Hematopoietic multipotent progenitor cell (in vitro differentiated cells): ENCODE data around the gene ZDHHC23. TPM values are rescaled to one million over a fixed set of nuclear protein-coding genes. Genes with fewer than 3 reads are reported as not detected.

Source experiments
- DNase-seq, 3 donors: peaks; one replicate each; pipeline ENCODE4 v3.0.0-alpha.2; 2011 to 2015; ENCODE audit warnings: low read depth in 2 of 3, low spot score in 2 of 3
- total RNA-seq: library from RNA; depleted of rRNA; stranded (reverse); fragments of >200 nt; gene quantifications from one replicate; pipeline ENCODE4 v1.2.3, GENCODE V29; 2012

ZDHHC23 gene, protein sequence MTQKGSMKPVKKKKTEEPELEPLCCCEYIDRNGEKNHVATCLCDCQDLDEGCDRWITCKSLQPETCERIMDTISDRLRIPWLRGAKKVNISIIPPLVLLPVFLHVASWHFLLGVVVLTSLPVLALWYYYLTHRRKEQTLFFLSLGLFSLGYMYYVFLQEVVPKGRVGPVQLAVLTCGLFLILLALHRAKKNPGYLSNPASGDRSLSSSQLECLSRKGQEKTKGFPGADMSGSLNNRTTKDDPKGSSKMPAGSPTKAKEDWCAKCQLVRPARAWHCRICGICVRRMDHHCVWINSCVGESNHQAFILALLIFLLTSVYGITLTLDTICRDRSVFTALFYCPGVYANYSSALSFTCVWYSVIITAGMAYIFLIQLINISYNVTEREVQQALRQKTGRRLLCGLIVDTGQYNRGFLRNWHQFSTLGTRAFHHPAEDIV
- 11.0 TPM for total RNA-seq

DNA sequence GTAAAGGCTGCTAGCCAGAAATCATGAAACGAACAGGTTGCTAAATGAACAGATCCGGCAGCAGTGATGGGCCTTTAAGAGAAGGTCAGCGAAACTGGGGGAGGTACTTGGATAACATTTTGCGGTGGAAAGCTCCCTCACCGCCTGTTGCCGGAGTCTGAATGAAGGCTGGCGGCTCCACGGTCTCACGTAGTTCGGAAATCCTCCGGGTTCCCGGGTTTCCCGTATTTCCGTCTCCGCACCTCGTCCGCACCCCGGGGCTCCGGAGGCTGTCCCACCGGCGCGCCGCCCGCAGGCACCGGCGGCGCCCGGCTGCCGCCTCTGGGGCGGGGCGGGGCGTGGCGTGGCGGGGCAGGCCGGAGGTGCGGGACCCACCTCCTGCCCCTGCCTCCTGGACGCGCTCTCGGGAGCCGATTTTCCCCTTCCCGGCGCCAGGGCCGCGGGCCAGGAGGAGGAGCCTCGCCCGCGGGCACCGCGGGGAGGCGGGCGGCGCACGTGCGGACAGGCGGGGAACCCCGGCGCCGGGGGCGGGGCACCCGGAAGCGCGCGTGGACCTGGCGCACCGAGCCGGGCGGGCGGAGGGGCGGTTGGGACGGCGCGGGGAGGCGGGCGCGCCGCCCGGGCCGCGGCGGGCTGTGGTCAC is at the start of gene ZDHHC23:
Gene ZDHHC23 (plus strand): TSS at position 642 of the 643 bp plus-strand sequence. CDS start 790 bp downstream, outside the sequence.
- DNase-seq, result peak; percentile 47 to 74 (median 62)

DNA sequence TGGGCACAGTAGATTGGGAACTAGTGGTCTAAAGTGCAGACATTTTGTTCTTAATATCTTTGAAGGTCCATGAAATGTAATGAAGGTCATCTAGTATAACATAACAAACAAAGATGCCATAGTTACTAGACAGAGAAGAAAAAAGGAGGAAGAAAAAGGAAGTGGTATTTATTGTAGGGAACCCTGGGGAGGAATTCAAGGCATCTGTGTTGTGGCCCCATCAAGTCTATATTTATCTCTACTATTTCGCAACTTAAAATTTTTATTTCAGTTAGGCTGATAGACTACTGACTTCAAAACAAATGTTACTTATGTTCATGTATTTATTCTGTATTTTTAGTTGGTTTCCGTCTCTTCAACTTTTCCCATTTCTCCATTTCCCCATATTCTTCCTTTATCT is 48.9 kb upstream of the ZDHHC23 start:
- no peak for DNase-seq

DNA sequence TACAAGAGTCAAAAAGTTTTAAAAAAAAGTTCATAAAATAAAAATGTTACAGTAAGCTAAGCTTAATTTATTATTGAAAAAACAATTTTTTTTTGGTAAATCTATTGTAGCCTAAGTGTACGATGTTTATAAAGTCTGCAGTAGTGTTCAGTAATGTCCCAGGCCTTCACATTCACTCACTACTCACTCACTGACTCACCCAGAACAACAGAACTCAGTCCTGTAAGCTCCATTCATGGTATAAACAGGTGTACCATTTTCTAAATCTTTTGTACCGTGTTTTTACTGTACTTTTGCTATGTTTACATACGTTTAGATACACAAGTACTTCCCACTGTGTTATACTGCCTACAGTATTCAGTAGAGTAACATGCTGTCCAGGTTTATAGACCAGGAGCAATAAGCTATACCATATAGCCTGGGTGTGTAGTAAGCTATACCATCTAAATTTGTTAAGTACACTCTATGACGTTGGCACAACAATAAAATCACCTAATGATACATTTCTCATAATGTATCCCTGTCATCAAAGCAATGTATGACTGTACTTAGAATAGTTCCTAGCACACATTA is 41.2 kb upstream of the ZDHHC23 start:
- no peak for DNase-seq

DNA sequence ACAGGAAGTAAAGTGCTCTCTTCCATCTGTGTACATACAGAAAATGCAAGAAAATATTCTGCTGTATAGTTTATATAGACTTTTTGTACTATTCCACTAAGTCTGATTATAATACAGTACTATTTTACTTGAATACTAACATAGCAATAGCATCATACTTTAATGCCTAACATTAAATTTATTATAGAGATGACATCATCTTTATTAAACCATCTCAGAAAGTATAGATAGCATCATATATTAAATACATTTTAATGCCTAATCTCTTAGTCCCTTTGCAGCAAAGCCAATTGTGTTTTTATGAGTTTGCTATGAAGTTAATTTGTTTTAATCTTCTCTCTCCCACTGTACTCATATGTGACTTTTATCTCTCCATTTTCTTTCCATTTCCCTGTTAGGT is 39.7 kb upstream of the ZDHHC23 start:
- no peak for DNase-seq

GRCh38 chr3:113910966-113911365 is 36.8 kb upstream of the ZDHHC23 start:
- DNase-seq, result no peak

GRCh38 chr3:113912552-113913236 is 35.1 kb upstream of the ZDHHC23 start:
- DNase-seq, result peak; percentile 10 to 80 (median 62)

- DNase-seq, result no peak
Observed at GRCh38 chr3:113914646-113915045, 33.2 kb upstream of the ZDHHC23 start.

GRCh38 chr3:113927556-113927955 is 20.3 kb upstream of the ZDHHC23 start:
- DNase-seq, result peak in 2 of 3 donors; percentile 44 to 77

DNA sequence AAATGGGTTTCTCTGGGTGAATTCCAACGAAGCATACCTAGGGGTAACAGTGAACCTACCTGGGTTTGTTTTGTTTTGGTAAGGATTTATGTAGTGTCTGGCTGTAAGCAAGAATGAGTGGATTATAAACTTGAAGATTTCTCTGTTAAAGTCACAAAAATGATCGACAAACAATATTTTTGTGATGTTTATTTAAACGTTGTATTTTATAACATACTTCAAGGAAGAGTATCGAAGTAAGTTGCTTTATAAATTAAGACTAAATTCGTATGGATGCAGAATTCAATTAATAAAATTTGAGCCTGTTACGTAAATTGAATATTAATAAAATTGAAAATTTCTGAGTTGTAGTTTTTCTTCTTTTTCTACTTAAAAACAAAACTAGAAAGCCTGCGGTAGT is 982 bp upstream of the ZDHHC23 start:
- no peak for DNase-seq

GRCh38 chr3:113948015-113948917 is 453 bp downstream of the ZDHHC23 start:
- peak in 2 of 3 donors; percentile 22 to 24 for DNase-seq

DNA sequence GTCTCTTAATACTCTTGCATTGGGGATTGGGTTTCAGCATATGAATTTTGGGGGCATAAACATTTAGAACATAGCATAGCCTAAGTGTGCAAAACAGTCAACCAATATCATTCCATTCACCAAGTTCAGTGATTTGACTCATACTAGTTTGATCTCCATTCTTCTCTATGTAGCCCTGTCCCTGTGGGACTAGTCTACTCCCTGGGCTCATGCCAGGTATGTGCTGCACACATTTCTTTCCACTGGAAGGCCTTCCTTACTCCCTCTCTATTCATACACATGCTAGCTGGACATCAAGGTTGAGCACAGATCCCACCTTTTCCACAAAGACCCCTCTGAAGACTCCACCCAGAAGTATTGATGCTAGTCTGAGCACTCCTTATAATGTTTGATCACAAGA is 5.1 kb downstream of the ZDHHC23 start:
- no peak for DNase-seq

DNA sequence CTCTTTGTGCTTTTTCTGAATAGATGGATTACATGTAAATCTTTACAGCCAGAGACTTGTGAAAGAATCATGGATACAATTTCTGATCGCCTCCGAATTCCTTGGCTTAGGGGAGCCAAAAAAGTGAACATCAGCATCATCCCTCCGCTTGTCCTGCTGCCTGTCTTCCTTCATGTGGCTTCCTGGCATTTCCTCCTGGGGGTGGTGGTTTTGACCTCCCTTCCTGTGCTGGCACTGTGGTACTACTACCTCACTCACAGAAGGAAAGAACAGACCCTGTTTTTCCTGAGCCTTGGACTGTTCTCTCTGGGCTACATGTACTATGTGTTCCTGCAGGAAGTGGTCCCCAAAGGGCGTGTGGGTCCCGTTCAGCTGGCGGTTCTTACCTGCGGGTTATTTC is 5.9 kb downstream of the ZDHHC23 start:
- DNase-seq, result no peak

DNA sequence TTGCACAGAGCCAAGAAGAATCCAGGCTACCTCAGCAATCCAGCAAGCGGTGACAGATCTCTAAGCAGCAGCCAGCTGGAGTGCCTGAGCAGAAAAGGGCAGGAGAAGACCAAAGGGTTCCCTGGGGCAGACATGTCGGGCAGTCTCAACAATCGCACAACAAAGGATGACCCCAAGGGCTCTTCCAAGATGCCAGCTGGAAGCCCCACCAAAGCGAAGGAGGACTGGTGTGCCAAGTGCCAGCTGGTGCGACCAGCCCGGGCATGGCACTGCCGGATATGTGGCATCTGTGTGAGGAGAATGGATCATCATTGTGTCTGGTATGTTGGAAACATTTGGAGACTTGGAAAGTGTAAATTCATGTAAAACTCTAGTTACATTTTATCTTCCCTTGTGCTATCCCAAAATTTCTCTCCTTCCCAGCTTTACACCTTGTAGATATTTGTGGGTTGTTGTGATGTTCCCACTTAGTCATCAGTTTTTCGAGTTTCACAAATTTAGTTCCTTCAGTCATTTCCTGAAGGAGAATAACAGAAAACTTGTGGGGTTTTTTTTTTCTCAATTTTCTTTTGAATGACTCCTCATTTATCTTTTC is 6.4 kb downstream of the ZDHHC23 start:
- no peak for DNase-seq

DNA sequence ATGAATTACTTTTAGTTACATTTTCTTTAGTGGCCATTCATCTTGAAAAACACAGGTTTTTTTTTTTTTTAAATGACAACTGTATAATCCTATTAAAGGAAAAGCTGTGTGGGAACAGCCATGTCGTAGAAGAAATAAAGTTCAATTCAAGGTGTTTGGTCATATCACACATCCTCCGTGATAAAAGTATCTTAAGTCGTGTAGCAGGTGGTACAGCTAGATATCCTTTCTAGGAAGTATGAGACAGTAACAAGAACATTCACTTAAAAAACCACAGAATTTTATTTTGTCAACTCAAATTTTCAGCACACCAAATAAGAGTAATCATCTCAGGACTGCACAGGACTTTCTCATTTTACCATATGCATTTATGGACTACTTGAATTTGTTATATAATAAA is 16.1 kb downstream of the ZDHHC23 start:
- no peak for DNase-seq

DNA sequence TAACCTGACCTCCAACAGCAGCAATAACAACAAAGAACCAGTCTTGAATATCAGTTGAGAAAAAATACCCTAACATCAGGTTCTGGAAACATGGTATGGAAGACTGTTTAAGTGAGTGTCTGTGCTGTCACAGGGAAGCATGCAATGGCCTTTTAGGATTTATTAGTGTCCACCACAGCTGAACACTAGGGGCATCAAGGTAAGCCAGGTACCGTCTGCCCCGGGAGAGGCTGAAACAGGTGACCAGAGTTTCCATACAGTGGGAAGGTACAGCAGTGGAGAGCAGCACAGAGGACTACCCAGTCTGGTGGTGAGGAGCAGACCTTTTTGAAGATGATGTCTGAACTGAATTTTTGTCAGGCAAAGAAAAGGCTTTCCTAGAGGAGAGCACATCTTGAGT is 18.4 kb downstream of the ZDHHC23 start:
- DNase-seq, result no peak

GRCh38 chr3:113968986-113969385 is 21.2 kb downstream of the ZDHHC23 start:
- no peak for DNase-seq

- DNase-seq, result no peak
Observed at GRCh38 chr3:113977822-113978221, 30.0 kb downstream of the ZDHHC23 start.

- no peak for DNase-seq
Observed at GRCh38 chr3:113979916-113980315, 32.1 kb downstream of the ZDHHC23 start.

GRCh38 chr3:113981803-113982202 is 34.0 kb downstream of the ZDHHC23 start:
- no peak for DNase-seq

GRCh38 chr3:113983544-113983943 is 35.7 kb downstream of the ZDHHC23 start:
- no peak for DNase-seq
